HG02571 (cell line): Measurements from ENCODE around the gene LRRC8C.

Source experiments
- ATAC-seq: cut with Tn5 transposase; IDR thresholded peaks from one replicate; pipeline ENCODE4 v1.9.1; 2021; ENCODE audit warnings: mild to moderate bottlenecking, moderate library complexity; ENCODE audit not compliant: unreplicated experiment

The LRRC8C gene

GRCh38 chr1:89670163-89670562 lies 37.2 kb downstream of the LRRC8C start:
- ATAC-seq, result peak; percentile 98

- ATAC-seq, result no peak
Observed at GRCh38 chr1:89670711-89671110, 37.8 kb downstream of the LRRC8C start.

GRCh38 chr1:89671775-89672488 lies 39.0 kb downstream of the LRRC8C start:
- no peak for ATAC-seq

GRCh38 chr1:89672489-89673183 lies 39.7 kb downstream of the LRRC8C start:
- ATAC-seq, result no peak

GRCh38 chr1:89673251-89673650 lies 40.3 kb downstream of the LRRC8C start:
- no peak for ATAC-seq

GRCh38 chr1:89675677-89676076 lies 42.8 kb downstream of the LRRC8C start:
- ATAC-seq, result no peak

GRCh38 chr1:89681045-89681729 lies 48.3 kb downstream of the LRRC8C start:
- ATAC-seq, result no peak

GRCh38 chr1:89682611-89683010 lies 49.7 kb downstream of the LRRC8C start:
- no peak for ATAC-seq

- ATAC-seq, result no peak
Observed at GRCh38 chr1:89685461-89685860, 52.5 kb downstream of the LRRC8C start.

GRCh38 chr1:89686520-89686919 lies 53.6 kb downstream of the LRRC8C start:
- ATAC-seq, result no peak

- ATAC-seq, result no peak
Observed at GRCh38 chr1:89687254-89687653, 54.3 kb downstream of the LRRC8C start.

GRCh38 chr1:89688607-89689006 lies 55.7 kb downstream of the LRRC8C start:
- no peak for ATAC-seq

- ATAC-seq, result no peak
Observed at GRCh38 chr1:89689234-89689633, 56.3 kb downstream of the LRRC8C start.

GRCh38 chr1:89690595-89690994 lies 57.7 kb downstream of the LRRC8C start:
- no peak for ATAC-seq

- no peak for ATAC-seq
Observed at GRCh38 chr1:89692601-89693521, 59.9 kb downstream of the LRRC8C start.

GRCh38 chr1:89695847-89696246 lies 62.9 kb downstream of the LRRC8C start:
- no peak for ATAC-seq

GRCh38 chr1:89697383-89697782 lies 64.5 kb downstream of the LRRC8C start:
- ATAC-seq, result no peak

GRCh38 chr1:89698020-89698560 lies 65.2 kb downstream of the LRRC8C start:
- no peak for ATAC-seq

- ATAC-seq, result no peak
Observed at GRCh38 chr1:89698624-89699023, 65.7 kb downstream of the LRRC8C start.

- ATAC-seq, result no peak
Observed at GRCh38 chr1:89699451-89699986, 66.6 kb downstream of the LRRC8C start.
